ENCODE data around the gene ASIC3. TPM values are rescaled to one million over a fixed set of nuclear protein-coding genes. Genes with fewer than 3 reads are reported as not detected.

Gene ASIC3
- polyA plus RNA-seq, 1 donor (not counting 4 experiments of a cell fraction or from before 2014, with no cell fraction given) = 0.35 TPM

DNA sequence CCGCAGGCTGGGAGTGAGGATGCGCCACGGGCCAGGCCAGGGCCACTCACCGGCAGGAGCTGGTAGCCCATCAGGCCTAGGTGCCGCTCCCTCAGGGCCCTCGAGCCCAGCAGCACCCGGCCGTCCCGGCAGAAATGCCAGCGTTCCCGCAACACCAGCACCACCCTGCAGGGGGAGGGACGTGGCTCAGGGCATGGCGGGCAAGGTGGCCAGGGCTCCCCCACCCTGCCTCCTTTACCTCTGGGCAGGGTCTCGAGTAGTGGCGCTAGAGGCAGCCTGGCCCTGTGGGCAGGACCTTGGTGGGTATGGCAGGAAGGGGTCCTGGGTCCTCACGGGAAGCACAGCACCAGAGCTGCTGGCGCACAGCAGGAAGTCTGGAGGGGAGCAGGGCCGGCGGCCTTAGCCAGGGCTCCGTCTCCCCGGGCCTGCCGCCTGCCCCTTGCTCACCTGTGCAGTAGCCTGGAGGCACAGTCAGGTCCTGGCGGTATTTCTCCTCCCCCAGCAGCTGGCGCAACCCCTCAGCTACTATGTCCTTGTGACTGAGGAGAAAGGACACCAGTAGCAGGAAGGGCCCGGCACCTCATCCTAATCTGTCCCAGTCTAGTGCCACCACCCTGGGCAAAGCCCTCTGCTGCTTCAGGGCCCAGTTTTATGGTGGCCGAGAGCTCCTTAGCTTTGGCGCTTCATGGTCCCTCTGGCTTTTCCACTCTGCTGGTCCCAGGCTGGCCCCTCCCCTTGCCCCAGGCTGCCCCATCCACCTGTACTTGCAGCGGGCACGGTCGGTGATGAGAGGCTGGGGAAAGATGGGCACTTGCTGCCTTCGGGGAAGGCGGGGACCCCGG is 28.8 kb downstream of the ASIC3 start:
- Histone ChIP-seq H3K27me3 (ENCODE audit: control insufficient read depth, extremely low read depth, insufficient read depth, low read length) (no peaks in the 10 kb centered on the region), H4K20me1 (ENCODE audit: control insufficient read depth, extremely low read depth, insufficient read depth, low read length) (peaks cover 2% of the 10 kb centered on the region), H3K9ac (ENCODE audit: control insufficient read depth, extremely low read depth, insufficient read depth, low read length) (no peak overlapping the region), H3K4me2 (ENCODE audit: control insufficient read depth, extremely low read depth, insufficient read depth, low read depth, low read length) (no peak overlapping the region), H3K4me3 (ENCODE audit: control insufficient read depth in 2 of 3, extremely low read depth in 1 of 3, insufficient read depth in 2 of 3, low read depth in 1 of 3, low read length in 3 of 3) (no peak overlapping the region), H3K9me3 (ENCODE audit: control insufficient read depth, low read depth, low read length) (no peaks in the 10 kb centered on the region), H3K9me1 (ENCODE audit: control insufficient read depth, extremely low read depth, insufficient read depth, low read length) (no peaks in the 10 kb centered on the region), H2AFZ (ENCODE audit: control insufficient read depth, low read length) (no peak overlapping the region), H3K27ac (ENCODE audit: control insufficient read depth, insufficient read depth, low read length) (no peak overlapping the region), H3K4me1 (ENCODE audit: control insufficient read depth, extremely low read depth, insufficient read depth, low read length) (peaks cover 16% of the 10 kb centered on the region), H3K79me2 (ENCODE audit: control insufficient read depth, insufficient read depth, low read length) (peaks cover 21% of the 10 kb centered on the region), H3K36me3 (ENCODE audit: control insufficient read depth in 2 of 2, extremely low read depth in 1 of 2, insufficient read depth in 2 of 2, low read length in 2 of 2) (peaks cover 23 to 26% of the 10 kb centered on the region in 2 experiments)
- no peak for DNase-seq (ENCODE audit: low read depth, low spot score)
- dilution Hi-C loops (cut with MboI; ENCODE audit: extremely low pct_ligation_motif_present, low sequenced_read_pairs) = no loop called here
- TF ChIP-seq, protein P1, sequence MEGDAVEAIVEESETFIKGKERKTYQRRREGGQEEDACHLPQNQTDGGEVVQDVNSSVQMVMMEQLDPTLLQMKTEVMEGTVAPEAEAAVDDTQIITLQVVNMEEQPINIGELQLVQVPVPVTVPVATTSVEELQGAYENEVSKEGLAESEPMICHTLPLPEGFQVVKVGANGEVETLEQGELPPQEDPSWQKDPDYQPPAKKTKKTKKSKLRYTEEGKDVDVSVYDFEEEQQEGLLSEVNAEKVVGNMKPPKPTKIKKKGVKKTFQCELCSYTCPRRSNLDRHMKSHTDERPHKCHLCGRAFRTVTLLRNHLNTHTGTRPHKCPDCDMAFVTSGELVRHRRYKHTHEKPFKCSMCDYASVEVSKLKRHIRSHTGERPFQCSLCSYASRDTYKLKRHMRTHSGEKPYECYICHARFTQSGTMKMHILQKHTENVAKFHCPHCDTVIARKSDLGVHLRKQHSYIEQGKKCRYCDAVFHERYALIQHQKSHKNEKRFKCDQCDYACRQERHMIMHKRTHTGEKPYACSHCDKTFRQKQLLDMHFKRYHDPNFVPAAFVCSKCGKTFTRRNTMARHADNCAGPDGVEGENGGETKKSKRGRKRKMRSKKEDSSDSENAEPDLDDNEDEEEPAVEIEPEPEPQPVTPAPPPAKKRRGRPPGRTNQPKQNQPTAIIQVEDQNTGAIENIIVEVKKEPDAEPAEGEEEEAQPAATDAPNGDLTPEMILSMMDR (optimal IDR thresholded peaks at IDR 0.05 in 1 of 3, IDR thresholded peaks at IDR 0.05 in 1 of 3, conservative IDR thresholded peaks at IDR 0.05 in 1 of 3; ENCODE audit: extremely low read depth in 1 of 3, insufficient read depth in 2 of 3, low read length in 3 of 3) = peak in 2 of 3 experiments; percentile 35
- TF ChIP-seq EZH2 (IDR thresholded peaks at IDR 0.05; ENCODE audit: low read length) = no peak
- no peak for FAIRE-seq

DNA sequence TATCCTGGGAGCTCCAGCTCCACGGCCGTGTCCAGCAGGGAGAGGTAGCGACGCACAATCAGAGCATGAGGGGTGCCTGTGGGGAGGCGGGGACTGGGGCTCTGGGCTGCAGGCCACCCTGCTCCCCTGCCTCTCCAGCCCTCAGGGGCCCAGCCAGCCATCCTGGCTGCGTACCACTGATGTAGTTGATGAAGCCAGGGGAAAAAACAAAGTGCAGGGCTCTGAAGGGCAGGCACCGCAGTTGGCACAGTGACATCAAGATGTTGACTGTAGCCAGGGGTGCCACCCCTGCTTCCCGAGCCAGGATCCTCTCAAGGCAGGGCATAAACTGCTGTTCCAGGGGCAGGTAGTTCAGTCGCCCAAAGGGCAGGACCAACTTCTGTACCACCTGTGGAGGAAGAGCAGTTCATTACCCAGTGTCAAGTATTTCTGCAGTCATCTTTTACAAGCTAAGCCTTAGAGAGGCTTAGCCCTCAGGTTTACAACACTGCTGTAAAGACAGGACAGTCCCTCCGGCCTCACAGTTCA is 29.4 kb downstream of the ASIC3 start:
- DNase-seq (ENCODE audit: low read depth, low spot score) = no peak
- TF ChIP-seq EZH2 (IDR thresholded peaks at IDR 0.05; ENCODE audit: low read length) = no peak
- TF ChIP-seq, protein P1 (optimal IDR thresholded peaks at IDR 0.05 in 1 of 3, IDR thresholded peaks at IDR 0.05 in 1 of 3, conservative IDR thresholded peaks at IDR 0.05 in 1 of 3; ENCODE audit: extremely low read depth in 1 of 3, insufficient read depth in 2 of 3, low read length in 3 of 3) = no peak

More for the DNA sequence above, 29.4 kb downstream of the ASIC3 start:
- H2AFZ ChIP-seq (ENCODE audit: control insufficient read depth, low read length) = no peak overlapping the region
- no peak overlapping the region for H3K9ac ChIP-seq (ENCODE audit: control insufficient read depth, extremely low read depth, insufficient read depth, low read length)
- dilution Hi-C loops (cut with MboI; ENCODE audit: extremely low pct_ligation_motif_present, low sequenced_read_pairs) = no loop called here
- no peaks in the 10 kb centered on the region for H3K9me1 ChIP-seq (ENCODE audit: control insufficient read depth, extremely low read depth, insufficient read depth, low read length)
- no peak overlapping the region for H3K4me3 ChIP-seq (ENCODE audit: control insufficient read depth in 2 of 3, extremely low read depth in 1 of 3, insufficient read depth in 2 of 3, low read depth in 1 of 3, low read length in 3 of 3)
- H3K36me3 ChIP-seq (ENCODE audit: control insufficient read depth in 2 of 2, extremely low read depth in 1 of 2, insufficient read depth in 2 of 2, low read length in 2 of 2) = peaks cover 23 to 26% of the 10 kb centered on the region in 2 experiments
- H3K27me3 ChIP-seq (ENCODE audit: control insufficient read depth, extremely low read depth, insufficient read depth, low read length) = no peaks in the 10 kb centered on the region
- peaks cover 28% of the 10 kb centered on the region for H3K79me2 ChIP-seq (ENCODE audit: control insufficient read depth, insufficient read depth, low read length)
- no peaks in the 10 kb centered on the region for H3K9me3 ChIP-seq (ENCODE audit: control insufficient read depth, low read depth, low read length)
- FAIRE-seq = no peak
- H3K4me1 ChIP-seq (ENCODE audit: control insufficient read depth, extremely low read depth, insufficient read depth, low read length) = peaks cover 22% of the 10 kb centered on the region
- H4K20me1 ChIP-seq (ENCODE audit: control insufficient read depth, extremely low read depth, insufficient read depth, low read length) = peaks cover 2% of the 10 kb centered on the region
- no peak overlapping the region for H3K27ac ChIP-seq (ENCODE audit: control insufficient read depth, insufficient read depth, low read length)
- H3K4me2 ChIP-seq (ENCODE audit: control insufficient read depth, extremely low read depth, insufficient read depth, low read depth, low read length) = no peak overlapping the region
